GM12891 (cell line): Measurements from ENCODE around the gene ACVRL1.

Experiments
- POLR2A ChIP-seq: IDR thresholded peaks from 2 replicates; pipeline ENCODE4 v1.6.1; 2011; ENCODE audit warnings: low read depth, low read length, control low read depth
- POLR2AphosphoS5 ChIP-seq: IDR thresholded peaks from 2 replicates; pipeline ENCODE4 v1.6.1; 2011; ENCODE audit warnings: low read depth, low read length, control low read depth
- POU2F2 ChIP-seq: IDR thresholded peaks from 2 replicates; pipeline ENCODE4 v1.6.1; 2011; ENCODE audit warnings: low read depth, mild to moderate bottlenecking, control low read depth, low read length, moderate library complexity
- TAF1 ChIP-seq: IDR thresholded peaks from 2 replicates; pipeline ENCODE4 v1.6.1; 2011; ENCODE audit warnings: low read depth, low read length, control low read depth

- TF ChIP-seq POLR2A (no peak), POLR2AphosphoS5 (no peak), POU2F2 (no peak), TAF1 (no peak)
Observed at GRCh38 chr12:51934080-51934479, 26.8 kb downstream of the ACVRL1 start.
